DMS53 (cell line): ENCODE data around the gene RXFP2.
A peak's percentile ranks its signal among the peaks of the same experiment; 100 is the strongest.

Source experiments
- DNase-seq: peaks from one replicate; lab custom pipeline; 2025; lab: John Stamatoyannopoulos, UW

Gene RXFP2

DNA sequence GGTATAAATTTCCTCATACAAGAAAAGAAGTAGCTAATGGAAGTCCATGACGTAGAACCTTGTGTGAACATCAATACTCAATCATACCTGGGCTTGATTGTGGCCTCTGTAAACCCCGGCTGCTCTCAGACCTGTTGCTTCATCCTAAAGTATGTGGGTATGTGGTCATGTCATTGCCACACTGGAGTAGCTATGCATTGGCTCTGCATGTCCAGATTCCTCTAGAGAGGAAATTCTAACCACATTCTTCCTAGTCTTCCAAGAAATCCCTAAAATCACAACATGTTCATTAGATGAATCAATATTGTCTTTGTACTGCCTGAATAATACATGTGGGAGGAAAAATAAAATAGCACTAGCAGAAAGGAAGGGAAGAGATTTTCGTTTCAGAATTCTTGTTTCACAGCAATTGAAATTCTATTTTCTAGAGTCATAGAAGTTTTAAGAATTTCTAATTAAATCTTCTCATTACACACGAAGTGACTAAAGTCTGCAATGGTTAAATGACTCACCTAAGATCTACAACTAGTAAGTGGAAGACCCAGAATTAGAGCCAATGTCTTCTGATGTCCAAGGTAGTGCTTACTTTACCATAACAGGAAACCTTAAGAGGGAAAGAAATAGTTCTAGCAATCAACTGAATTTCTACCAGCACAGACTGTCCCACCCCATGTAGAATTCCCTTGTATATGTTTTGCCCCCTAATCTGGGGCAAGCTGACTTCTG, 28.0 kb downstream of the RXFP2 start:
- DNase-seq: no peak

DNA sequence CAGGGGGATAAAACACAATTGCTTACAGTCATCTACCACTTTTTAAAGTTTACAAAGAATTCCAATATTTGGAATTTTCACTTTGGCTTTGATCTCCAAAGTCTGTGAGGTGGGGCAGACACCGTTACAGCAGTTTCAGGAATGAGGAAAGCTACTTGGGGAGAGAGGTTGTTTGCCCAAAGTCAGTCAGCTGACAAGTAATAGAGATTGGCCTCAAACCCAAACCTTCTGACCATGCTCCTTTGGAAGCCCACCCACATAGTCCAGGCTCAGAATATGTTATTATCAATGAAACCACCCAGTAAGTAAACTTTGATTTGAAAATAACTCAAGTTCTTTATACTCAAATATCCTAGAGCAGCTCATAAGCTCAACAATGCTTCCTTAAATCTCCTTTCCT, 29.0 kb downstream of the RXFP2 start:
- no peak for DNase-seq

DNA sequence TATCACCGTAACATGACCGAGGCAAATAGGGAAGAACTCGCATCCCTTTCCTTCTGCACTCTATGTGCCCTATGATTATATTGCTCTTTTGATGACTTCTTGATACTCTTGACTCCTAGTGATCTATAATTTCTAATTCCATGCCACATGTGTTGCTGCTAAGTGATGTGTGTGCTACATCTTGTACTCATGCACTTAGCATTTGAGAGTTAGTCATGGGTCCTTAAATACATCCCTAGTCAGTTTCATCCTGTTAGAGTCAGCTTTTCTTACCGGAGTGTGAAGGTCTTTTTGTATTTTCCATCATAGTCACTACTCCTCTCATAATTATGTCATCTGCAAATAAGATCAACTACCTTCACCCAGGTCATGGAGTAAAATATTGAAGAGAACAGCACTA, 30.2 kb downstream of the RXFP2 start:
- DNase-seq: no peak

DNA sequence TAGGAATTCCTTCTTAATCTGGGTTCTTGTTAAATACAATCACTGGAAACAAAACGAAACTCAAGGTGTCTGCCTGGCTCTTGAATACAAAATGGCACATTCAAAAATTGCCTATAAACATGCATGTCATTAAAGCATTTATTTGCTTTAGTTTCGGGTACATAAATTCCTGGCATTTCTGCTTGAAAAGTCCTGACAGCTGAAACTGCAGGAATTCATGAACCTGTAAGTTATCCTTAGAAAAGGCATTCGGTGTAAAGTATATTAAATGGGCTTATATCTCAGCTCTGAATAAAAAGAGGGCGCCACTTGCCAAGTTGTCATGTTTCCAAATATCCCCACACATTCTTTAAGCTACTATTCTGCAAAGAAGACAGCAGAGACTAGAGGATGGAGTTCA, 32.9 kb downstream of the RXFP2 start:
- DNase-seq: no peak

DNA sequence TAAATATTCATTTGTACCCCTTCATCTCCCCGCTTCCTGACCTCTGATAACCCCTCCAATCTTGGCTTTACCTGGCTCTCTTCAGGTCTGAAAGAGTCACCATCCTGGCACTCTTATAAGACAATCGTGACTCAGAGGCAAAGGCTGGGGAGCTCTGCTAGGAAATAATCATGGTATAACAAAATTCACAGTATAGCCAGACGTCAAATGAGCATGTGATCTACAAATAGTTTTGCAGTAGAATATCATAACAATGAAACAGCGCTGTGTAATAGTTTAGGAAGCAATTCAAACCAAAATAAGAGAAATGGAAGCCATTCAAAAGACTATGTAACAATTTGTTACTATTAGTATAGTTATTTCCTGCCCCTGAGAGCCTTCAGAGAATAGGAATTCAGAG, 34.2 kb downstream of the RXFP2 start:
- no peak for DNase-seq

DNA sequence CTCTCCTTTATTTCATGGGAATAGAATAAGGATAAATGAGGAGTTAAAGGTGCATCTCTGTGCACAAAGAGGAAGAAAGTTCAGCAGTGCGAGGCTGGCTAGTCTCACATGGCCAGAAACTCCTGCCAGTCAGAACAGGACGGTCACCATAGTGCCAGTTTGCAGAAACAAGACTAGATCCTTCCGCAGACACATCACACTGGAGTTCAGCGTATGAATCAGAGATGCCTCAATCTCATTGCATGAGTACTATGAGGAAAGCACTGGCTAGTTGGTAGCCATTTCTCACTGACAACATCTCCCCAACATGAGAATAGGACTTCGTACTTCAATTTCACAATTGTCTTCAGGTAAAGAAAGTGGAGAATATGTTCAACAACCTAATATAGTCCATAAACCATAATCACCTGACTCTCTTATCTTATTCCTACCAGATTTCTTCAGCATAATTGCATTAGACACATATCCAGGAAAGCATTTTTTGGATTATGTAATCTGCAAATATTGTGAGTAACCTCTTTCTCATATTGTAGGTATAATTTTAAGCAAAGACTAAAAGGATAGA, 34.9 kb downstream of the RXFP2 start:
- no peak for DNase-seq

DNA sequence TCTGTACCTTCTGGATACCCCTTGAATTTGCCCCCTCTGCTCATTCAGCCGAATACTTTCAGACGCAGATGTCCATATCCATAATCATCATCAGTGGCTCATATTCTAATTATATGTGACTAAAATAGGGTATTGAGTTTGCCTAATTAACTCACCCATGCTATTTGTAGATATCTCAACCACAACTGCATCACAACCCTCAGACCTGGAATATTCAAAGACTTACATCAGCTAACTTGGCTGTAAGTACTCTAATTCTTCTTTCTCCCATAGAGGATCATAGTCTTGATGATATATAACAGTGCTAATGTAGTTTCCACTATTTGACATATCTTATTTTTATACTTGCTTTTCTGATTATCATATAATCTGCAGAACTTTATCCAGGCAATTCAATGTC, 35.8 kb downstream of the RXFP2 start:
- DNase-seq: no peak

DNA sequence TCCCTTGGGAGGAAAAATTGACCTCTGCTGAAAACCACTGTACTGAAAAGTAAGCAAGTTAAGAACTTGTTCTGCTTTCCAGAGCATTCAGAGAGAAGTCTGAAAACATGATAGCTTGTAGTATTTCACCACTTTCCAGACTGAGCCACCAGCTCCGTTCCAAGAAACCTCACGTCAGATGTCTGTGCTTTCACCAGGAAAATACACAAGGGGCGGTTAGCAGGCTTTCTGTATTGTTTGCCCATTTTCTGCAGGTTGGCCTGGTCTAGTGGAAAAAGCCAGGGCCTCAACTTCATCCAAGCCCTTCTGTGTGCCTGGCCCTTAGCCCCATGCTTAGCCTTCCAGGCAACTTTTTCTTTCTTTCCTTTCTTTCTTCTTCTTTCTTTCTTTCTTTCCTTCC, 36.4 kb downstream of the RXFP2 start:
- no peak for DNase-seq

DNA sequence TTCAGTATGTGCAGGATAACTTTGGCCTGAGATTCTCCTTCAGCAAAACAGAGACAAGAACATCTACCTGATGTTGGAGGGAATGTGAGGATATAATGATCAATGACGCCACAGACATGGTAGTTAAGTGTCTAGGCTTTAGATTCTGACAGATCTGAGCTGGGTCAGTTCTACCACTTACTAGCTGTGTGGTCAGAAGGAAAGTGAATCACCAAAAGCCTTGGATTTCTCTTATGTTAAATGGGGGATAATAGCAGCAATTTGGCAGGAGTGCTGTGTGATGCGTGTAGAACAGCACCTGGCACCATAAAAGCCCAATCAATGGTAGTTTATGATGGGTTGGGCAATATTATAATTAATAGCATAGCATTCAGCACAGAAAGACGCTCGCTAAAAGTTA, 41.7 kb downstream of the RXFP2 start:
- DNase-seq: no peak

DNA sequence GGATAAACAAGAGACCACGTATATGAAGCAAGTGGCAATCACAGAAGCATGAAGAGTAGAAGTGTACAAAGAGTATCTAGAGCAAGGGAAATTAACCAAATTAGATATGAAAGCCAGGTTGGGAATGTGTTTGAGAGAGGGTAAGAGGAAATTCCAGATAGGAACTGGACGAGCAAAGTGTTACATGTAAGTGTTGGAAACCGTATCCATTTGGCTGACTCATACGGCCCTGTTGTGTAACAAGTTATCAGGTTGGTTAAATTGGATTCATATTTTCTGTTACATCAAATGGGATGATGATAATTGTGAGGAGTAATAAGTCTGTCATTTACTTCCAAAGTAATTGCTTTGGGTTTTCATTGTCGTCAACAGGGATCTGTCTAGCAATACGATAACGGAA, 46.7 kb downstream of the RXFP2 start:
- DNase-seq: no peak

DNA sequence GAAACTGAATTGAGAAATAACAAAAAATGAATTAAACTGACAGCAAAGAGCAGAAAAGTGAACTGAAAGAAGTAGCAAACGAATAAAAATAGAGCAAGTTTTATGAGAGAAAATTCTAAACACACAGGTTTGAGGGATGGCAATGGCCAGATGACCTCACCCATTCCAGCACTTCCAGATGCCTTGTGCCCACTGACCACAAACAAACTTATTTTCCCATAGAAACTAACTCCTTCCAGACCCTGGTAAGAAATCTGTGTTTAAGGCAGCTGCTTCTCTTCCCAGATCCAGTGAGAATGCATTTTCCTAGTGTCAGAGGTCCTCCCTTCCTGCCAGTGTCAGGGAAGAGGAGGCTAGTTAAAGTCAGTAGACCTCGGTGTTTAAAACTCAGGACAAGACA, 51.7 kb downstream of the RXFP2 start:
- DNase-seq: no peak

DNA sequence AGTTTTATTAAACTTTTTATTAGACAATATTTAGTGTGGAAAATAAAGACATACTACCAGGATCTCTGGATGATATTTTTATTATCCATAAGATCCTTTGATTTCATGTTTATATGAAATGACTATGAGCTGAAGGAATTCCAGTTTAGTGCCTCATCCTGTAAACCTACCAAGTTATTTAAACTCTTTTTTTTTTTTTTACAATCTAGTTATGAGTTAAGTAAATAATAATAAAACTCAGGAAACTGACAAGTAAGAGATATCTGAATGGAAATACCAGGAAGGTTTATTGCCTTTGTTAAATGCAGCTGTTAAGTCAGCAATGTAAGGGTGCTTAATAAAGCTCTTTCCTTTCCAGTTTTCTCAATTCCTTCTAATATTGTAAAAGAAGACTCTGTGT, 53.9 kb downstream of the RXFP2 start:
- no peak for DNase-seq

DNA sequence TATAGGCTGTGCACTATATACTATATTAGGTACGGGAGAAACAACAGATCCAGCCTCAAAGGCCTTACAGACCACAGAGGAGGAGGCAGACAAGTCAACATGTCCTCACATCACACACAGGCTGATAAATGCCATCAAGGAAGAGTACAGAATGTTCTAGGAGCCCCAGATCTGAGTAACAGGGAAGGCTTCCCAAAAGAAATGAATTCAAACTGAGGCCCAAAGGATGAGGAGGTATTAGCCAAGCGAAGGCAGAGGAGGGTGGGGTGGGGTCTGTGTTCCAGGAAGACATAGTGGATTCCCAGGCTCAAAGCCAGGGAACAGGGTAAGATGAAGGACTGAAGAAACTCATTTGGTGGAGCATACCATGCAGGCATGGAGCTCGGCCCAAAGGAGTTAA, 55.1 kb downstream of the RXFP2 start:
- no peak for DNase-seq

DNA sequence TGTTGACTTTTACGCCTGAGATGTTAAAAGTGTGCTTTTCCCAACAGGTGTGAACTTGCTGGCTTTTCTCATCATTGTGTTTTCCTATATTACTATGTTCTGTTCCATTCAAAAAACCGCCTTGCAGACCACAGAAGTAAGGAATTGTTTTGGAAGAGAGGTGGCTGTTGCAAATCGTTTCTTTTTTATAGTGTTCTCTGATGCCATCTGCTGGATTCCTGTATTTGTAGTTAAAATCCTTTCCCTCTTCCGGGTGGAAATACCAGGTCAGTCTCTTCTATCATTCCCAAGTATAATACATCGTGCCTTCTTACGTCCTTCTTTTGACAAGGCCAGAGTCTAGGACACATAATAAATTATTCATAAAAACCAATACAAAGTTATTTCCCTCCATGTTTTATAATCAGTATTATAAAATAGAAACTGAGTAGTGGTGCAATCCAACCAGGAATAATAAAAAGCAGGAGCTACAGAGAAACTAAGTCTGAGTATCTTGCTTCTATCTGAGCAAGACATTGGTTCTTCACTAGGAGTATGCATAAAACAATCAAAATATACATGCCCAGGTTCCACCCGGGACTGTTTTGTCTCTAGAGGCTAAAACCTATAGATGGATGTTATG, 57.9 kb downstream of the RXFP2 start:
- peak; percentile 68 for DNase-seq

DNA sequence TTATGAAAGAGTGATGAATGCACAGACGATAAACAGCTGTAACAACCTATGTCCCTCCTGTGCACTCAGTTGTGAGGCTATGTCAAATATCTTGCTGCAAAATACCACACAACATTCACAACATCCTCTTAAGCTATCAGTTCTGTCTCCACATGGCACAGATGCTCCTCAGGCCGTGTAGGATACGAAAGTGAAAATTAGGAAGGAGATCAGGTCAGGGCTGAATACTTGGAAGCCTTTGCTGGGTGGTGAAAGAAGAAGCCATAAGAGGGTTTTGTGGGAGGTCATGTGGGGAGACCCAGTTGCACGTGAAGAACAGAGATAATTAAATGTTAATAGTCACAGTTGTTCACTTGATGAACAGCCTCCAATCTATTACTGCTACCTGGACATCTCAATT, 58.9 kb downstream of the RXFP2 start:
- no peak for DNase-seq

DNA sequence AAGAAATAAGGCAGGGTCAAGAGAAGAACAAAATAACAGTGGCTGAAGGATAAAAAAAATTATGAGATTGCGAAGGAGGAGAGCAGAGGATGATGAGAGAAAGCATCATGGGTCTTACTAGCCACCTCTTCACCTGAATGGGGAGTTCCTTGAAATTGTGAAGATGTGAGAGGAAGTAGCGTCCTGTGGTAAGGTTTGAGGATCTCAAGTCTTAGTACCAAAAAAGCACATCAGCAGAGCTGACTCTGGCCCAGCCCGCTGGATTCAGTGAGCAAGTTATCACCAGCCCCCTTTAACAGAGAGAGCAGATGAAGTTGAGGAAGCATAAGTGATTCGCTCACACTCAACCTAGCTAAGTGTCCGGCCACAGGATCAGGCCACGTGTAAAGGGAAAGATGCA, 61.8 kb downstream of the RXFP2 start:
- no peak for DNase-seq

DNA sequence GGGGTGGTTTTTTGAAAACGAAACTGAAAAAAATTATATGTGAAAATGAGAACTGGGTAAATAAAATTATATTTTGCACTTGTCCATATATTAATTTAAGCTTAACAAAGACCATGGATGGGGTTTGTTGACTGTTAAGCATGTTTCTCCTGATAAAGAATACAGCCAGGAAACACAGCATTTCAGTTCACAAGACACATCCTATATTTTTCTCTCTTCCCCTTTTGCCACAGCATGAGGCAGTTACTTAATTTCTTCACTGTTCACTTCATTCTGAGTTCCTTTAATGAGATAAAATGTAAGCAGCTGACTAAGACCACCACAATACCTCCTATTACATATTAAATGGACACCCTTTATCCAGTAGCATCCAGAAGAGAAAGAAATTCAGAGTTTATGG, 64.0 kb downstream of the RXFP2 start:
- DNase-seq: no peak

DNA sequence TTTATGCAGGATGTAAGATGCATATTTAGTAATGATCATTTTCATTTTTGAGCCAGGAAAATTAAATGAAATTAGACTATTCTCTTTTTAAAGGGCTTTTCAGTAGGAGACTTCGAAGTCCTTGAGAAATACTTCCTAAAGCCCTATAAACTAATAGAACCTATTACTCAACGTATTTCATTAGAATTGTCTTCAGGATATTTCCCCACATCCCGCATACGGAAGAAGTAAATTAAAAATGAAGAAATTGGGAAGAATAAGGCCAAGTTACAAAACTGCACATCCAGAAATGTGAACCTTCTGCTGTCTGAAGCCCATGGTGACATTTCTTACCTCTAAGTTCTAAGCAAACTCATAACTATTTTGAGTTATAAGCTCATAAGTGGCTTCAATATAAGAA, 66.5 kb downstream of the RXFP2 start:
- no peak for DNase-seq

DNA sequence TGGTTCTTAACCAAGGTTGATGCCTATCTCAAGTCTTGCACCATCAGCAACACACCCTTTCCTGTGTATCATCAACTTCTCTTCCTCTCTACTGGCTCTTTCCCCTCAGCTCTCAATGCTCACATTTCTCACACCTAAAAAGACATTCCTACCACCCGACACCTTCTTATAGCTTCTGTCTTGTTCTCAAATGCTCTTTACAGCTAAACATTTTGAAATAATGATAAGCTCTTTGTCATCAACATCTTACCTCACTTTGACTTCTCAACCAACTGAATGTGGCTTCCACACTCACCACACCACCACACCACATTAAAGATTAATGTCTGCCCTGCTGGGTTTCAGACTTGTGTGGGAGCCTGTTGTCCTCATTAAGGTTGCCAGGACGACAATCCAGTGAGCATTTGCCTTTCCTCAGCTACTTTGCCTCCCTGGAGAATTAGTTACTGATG, 67.8 kb downstream of the RXFP2 start:
- DNase-seq: no peak

DNA sequence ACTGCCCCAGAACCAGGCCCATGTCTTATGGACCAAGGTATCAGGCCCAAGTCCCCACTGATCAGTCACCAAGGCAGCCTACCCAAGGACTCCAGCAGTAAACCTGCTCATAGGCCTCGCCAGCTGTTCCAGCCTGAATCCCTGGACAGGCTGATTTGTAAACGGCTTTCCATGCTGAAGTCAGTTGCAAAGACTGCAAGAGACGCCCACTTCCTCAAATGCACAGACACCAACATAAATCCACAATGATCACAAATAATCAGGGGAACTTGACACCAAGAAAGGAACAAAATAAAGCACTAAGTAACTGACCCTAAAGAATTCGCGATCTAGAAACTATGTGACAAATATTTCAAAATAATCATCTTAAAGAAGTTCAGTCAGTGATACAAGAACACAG, 75.2 kb downstream of the RXFP2 start:
- no peak for DNase-seq

DNA sequence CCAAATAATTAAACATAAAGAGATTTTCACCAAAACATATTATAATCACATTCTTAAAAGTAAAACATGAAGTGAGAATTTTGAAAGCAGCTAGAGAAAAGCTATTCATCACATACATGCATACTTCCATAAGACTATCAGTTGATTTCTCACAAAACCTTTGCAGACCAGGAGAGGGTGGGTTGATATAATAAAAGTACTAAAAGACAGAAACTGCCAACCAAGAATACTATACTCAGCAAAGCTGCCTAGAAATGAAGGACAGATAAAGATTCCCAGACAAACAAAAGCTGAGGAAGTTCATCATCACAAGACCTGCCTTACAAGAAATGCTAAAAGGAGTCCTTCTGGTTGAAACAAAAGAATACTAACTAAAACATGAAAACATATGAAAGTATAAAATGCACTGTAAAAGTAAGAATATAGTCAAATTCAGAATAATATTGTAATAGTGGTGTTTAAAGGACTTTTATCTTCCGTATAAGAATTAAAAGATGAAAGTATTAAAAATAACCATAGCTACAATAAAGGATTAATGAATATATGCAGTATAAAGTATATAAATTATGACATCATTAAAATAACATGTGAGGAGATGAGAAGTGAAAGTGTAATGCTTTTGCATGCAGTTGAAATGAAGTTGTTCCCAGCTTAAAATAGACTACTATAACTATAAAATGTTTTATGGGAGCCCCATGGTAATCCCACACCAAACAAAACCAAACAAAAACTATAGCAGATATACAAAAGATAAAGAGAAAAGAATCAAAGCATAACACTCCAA, 76.2 kb downstream of the RXFP2 start:
- DNase-seq: no peak

DNA sequence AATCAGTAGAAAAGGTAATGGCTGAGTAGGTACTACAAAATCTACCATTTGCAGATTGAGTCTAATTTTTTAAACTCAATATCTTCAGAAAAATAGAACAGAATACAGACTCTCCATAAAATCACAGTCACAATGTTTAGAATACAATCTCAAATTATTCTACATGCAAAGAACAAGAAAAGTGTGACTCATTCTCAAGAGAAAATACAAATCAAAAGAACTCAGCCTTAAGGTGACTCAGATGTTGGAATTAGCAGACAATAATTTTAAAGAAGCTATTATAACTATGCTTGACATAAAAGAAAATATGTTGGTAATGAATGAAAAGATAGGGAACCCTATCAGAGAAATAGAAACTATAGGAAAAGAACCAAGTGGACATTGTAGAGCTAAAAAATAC, 78.9 kb downstream of the RXFP2 start:
- DNase-seq: no peak
